Panc1 (cell line): ENCODE results near the gene NDUFV2. TPM values are rescaled to one million over a fixed set of nuclear protein-coding genes. Genes with fewer than 3 reads are reported as not detected.

Experiments
- ATAC-seq: fragments of 200-7000 bp; cut with Tn5 transposase; 2 replicates; pipeline ENCODE4 v1.9.1; 2020; ENCODE audit warnings: mild to moderate bottlenecking, moderate library complexity
- BruUV-seq: library from RNA; stranded (reverse); fragments of 400-500 nt; replicated peaks from 2 replicates; lab custom pipeline; 2021; lab: Mats Ljungman, UMichigan
- CTCF ChIA-PET: fragments of 300-600 bp; sonication (Branson Sonifier 250); formaldehyde crosslinking; loops from one replicate; lab custom pipeline; 2022; ENCODE audit warnings: antibody characterized with exemption; lab: Charles Lee
- POLR2A ChIA-PET: fragments of 300-600 bp; sonication (Branson Sonifier 250); formaldehyde crosslinking; loops from one replicate; lab custom pipeline; 2022; ENCODE audit warnings: antibody characterized with exemption; lab: Charles Lee
- DNase-seq: peaks from one replicate; pipeline ENCODE4 v3.0.0-alpha.2; 2010; ENCODE audit warnings: low read depth, low spot score
- H3K27ac ChIP-seq: 2 replicates; pipeline ENCODE4 v1.5.1; 2011; ENCODE audit warnings: mild to moderate bottlenecking, low read length, inconsistent platforms
- H3K27me3 ChIP-seq: fragments of 200-500 bp; sonication (Bioruptor generic); 2 replicates; pipeline ENCODE4 v1.6.0; 2014; ENCODE audit warnings: low read length, inconsistent platforms; ENCODE audit not compliant: control insufficient read depth, insufficient read depth
- H3K36me3 ChIP-seq: fragments of 200-500 bp; sonication (Bioruptor generic); 2 replicates; pipeline ENCODE4 v1.5.1; 2014; ENCODE audit warnings: inconsistent platforms, mild to moderate bottlenecking, low read length, moderate library complexity; ENCODE audit not compliant: control insufficient read depth, insufficient read depth
- H3K4me1 ChIP-seq: 2 replicates; pipeline ENCODE4 v1.5.1; 2011; ENCODE audit warnings: inconsistent platforms, mild to moderate bottlenecking, low read length, moderate library complexity; ENCODE audit not compliant: control insufficient read depth, insufficient read depth
- H3K4me3 ChIP-seq, 2 experiments: 2 replicates each; pipeline ENCODE4 v1.5.1; 2011 to 2012; ENCODE audit warnings: low read depth in 2 of 2, low read length in 2 of 2, mild to moderate bottlenecking in 2 of 2, inconsistent platforms in 1 of 2, moderate library complexity in 1 of 2
- H3K9me3 ChIP-seq: fragments of 200-500 bp; sonication (Bioruptor generic); 2 replicates; pipeline ENCODE4 v1.5.1; 2014; ENCODE audit warnings: low read depth, mild to moderate bottlenecking, inconsistent platforms, low read length, moderate library complexity; ENCODE audit not compliant: control insufficient read depth, insufficient read depth
- CTCF ChIP-seq: fragments of 450-650 bp; IDR thresholded peaks from 2 replicates; pipeline ENCODE4 v1.5.1; 2017; ENCODE audit warnings: mild to moderate bottlenecking
- POLR2AphosphoS5 ChIP-seq: IDR thresholded peaks from 2 replicates; pipeline ENCODE4 v1.6.1; 2012; ENCODE audit warnings: mild to moderate bottlenecking, low read depth, low read length, moderate library complexity
- REST ChIP-seq, 2 experiments: IDR thresholded peaks; 2 replicates each; pipeline ENCODE4 v1.6.1; 2011 to 2012; ENCODE audit warnings: low read depth in 2 of 2, control low read depth in 1 of 2, low read length in 1 of 2, mild to moderate bottlenecking in 1 of 2, moderate library complexity in 1 of 2; ENCODE audit not compliant: insufficient read depth in 1 of 2
- SIN3A ChIP-seq: IDR thresholded peaks from 2 replicates; pipeline ENCODE4 v1.6.1; 2012; ENCODE audit warnings: low read depth, mild to moderate bottlenecking, low read length, moderate library complexity, borderline replicate concordance; ENCODE audit not compliant: insufficient read depth
- TCF7L2 ChIP-seq: IDR thresholded peaks from 2 replicates; pipeline ENCODE4 v1.6.1; 2011; ENCODE audit warnings: mild to moderate bottlenecking, low read depth, low read length, inconsistent platforms
- in situ Hi-C: cut with HindIII; loops from 2 replicates; pipeline ENCODE4 v1.10.0; 2016; ENCODE audit warnings: low sequenced_read_pairs, low pct_unique_long_range_greater_than_20kb
- intact Hi-C: fragments of 100-400 bp; cut with micrococcal nuclease; formaldehyde crosslinking; loops from one replicate; pipeline ENCODE4 v1.10.0; 2022; ENCODE audit not compliant: unreplicated experiment
- total RNA-seq: library from RNA; stranded (reverse); gene quantifications from one replicate; pipeline ENCODE4 v1.2.1, GENCODE V29; 2021; ENCODE audit not compliant: unreplicated experiment

NDUFV2 gene
- total RNA-seq, 1 experiment from 2014 or later: 157 TPM

- no peaks in the 10 kb centered on the region for H3K27me3 ChIP-seq
- H3K36me3 ChIP-seq: no peaks in the 10 kb centered on the region
- H3K9me3 ChIP-seq: no peaks in the 10 kb centered on the region
- in situ Hi-C loops: no loop called here
- no peaks in the 10 kb centered on the region for H3K4me1 ChIP-seq
- CTCF ChIA-PET: interaction anchor here (0.7 kb wide), 1 partner anchor 509 kb away, joined by 3 read pairs; no protein-coding TSS in a partner anchor
- no peak overlapping the region for H3K4me3 ChIP-seq
- POLR2A ChIA-PET: no interaction called here
- BruUV-seq: no TSS peak
- no peak for TF ChIP-seq CTCF
- no peak for TF ChIP-seq REST (IDR thresholded peaks at IDR 0.05; ENCODE audit: insufficient read depth in 1 of 2, low read depth in 2 of 2, low read length in 1 of 2)
- no peak for TF ChIP-seq TCF7L2
- no peak for TF ChIP-seq POLR2AphosphoS5
- no peak for TF ChIP-seq SIN3A
- no peak overlapping the region for H3K27ac ChIP-seq
- no peak for DNase-seq
- intact Hi-C loops: no loop called here
- ATAC-seq: no peak
Observed at GRCh38 chr18:9086624-9087023, 15.9 kb upstream of the NDUFV2 start.

GRCh38 chr18:9087144-9087543, 15.4 kb upstream of the NDUFV2 start:
- Histone ChIP-seq H3K4me3 (no peak overlapping the region), H3K9me3 (no peaks in the 10 kb centered on the region), H3K36me3 (no peaks in the 10 kb centered on the region), H3K27ac (no peak overlapping the region), H3K27me3 (no peaks in the 10 kb centered on the region), H3K4me1 (no peaks in the 10 kb centered on the region)
- ChIA-PET POLR2A (no interaction called here), CTCF (no interaction called here)
- DNase-seq (no peak), ATAC-seq (no peak)
- BruUV-seq: no TSS peak
- intact Hi-C loops (no loop called here), in situ Hi-C loops (no loop called here)
- TF ChIP-seq CTCF (no peak), POLR2AphosphoS5 (no peak), TCF7L2 (no peak), REST (IDR thresholded peaks at IDR 0.05; ENCODE audit: insufficient read depth in 1 of 2, low read depth in 2 of 2, low read length in 1 of 2) (no peak), SIN3A (no peak)
